SU-DHL-6 (cell line): Measurements from ENCODE around the gene TEDC2.

ENCODE experiments used
- EZH2phosphoT487 ChIP-seq: fragments of 200-600 bp; sonication (generic), shearing (Covaris generic); conservative IDR thresholded peaks from 2 replicates; pipeline ENCODE4 v1.6.1; 2018; ENCODE audit warnings: mild to moderate bottlenecking, antibody characterized with exemption, low read length, moderate library complexity, mixed read lengths
- TF ChIP-seq, protein P1 (sequence below): fragments of 200-600 bp; sonication (generic); IDR thresholded peaks from one replicate; pipeline ENCODE4 v1.5.1; 2017; ENCODE audit warnings: antibody characterized with exemption, mild to moderate bottlenecking, low read length, moderate library complexity; ENCODE audit not compliant: insufficient read depth, poor library complexity, severe bottlenecking

DNA sequence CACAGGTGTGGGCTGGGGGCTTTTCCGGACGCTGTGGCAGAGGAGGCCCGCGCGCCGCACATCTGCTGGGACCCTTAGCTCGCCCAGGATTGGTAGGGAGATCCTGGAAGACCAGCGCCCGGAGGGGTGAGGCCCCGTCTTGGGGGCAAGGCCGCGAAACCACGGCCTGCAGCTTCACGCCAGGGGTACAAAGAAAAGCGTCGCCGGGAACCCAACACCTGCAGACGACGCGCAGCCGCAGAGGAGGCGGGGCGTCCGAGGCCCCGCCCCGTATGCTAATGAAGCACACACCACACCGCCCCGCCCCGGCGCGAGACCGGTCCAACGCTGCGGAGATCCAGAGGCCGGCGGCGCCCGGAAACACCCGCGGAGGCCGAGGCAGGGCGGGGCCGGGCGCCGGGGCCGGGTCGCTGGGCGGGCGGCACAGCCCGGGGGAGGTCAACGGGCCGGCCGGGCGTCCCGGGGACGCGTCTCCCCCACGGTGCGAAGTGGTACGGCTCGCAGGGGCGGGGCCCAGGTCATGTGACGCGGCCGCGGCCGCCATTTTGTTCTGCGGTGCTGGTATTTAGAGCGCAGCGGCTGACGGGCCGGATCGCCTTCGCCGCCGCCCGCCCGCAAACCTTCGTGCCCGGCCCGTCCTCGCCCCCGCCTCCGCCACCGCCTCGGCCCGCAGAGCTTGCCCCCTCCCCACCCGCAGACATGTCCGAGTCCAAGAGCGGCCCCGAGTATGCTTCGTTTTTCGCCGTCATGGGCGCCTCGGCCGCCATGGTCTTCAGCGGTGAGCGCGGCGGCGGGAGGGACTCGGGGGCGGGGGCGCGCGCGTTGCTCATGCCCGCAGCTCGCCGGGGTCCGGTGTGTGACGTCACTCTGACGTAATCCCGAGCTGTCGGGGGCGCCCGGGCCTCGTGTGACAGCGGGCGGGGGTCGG lies 53.8 kb downstream of the TEDC2 start, which contains the start of gene ATP6V0C:
- TF ChIP-seq, protein P1, sequence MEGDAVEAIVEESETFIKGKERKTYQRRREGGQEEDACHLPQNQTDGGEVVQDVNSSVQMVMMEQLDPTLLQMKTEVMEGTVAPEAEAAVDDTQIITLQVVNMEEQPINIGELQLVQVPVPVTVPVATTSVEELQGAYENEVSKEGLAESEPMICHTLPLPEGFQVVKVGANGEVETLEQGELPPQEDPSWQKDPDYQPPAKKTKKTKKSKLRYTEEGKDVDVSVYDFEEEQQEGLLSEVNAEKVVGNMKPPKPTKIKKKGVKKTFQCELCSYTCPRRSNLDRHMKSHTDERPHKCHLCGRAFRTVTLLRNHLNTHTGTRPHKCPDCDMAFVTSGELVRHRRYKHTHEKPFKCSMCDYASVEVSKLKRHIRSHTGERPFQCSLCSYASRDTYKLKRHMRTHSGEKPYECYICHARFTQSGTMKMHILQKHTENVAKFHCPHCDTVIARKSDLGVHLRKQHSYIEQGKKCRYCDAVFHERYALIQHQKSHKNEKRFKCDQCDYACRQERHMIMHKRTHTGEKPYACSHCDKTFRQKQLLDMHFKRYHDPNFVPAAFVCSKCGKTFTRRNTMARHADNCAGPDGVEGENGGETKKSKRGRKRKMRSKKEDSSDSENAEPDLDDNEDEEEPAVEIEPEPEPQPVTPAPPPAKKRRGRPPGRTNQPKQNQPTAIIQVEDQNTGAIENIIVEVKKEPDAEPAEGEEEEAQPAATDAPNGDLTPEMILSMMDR = no peak
- no peak for TF ChIP-seq EZH2phosphoT487
